Amniotic epithelial cell (primary cell): ENCODE results near the gene HNF1A.
"Not testable (repeated sequence)": the region's sequence is repeated elsewhere in the genome, so short reads cannot be mapped to it uniquely, and the experiment has no call there.

ENCODE experiments used
- DNase-seq: peaks from one replicate; pipeline ENCODE4 v3.0.0-alpha.2; 2010; ENCODE audit warnings: low read depth

The HNF1A gene

GRCh38 chr12:120978296-120979219 is at the start of gene HNF1A:
Gene HNF1A (plus strand): TSS chr12:120978543. CDS start chr12:120978769, 226 bp downstream.
- no peak for DNase-seq

- no peak for DNase-seq
Measured at GRCh38 chr12:120928864-120929652, 49.3 kb upstream of the HNF1A start.

GRCh38 chr12:120930032-120930431 is 48.3 kb upstream of the HNF1A start:
- no peak for DNase-seq

- no peak for DNase-seq
Measured at GRCh38 chr12:120932058-120932457, 46.3 kb upstream of the HNF1A start.

GRCh38 chr12:120932956-120933526 is 45.3 kb upstream of the HNF1A start:
- no peak for DNase-seq

GRCh38 chr12:120933786-120934185 is 44.6 kb upstream of the HNF1A start:
- DNase-seq, result no peak

GRCh38 chr12:120936197-120936596 is 42.1 kb upstream of the HNF1A start:
- no peak for DNase-seq

- no peak for DNase-seq
Measured at GRCh38 chr12:120938496-120938895, 39.8 kb upstream of the HNF1A start.

- no peak for DNase-seq
Measured at GRCh38 chr12:120939523-120939922, 38.8 kb upstream of the HNF1A start.

GRCh38 chr12:120940006-120940405 is 38.3 kb upstream of the HNF1A start:
- DNase-seq, result no peak

- peak; percentile 31 for DNase-seq
Measured at GRCh38 chr12:120940799-120941198, 37.5 kb upstream of the HNF1A start.

- no peak for DNase-seq
Measured at GRCh38 chr12:120941412-120941811, 36.9 kb upstream of the HNF1A start.

GRCh38 chr12:120941846-120942405 is 36.4 kb upstream of the HNF1A start:
- no peak for DNase-seq

GRCh38 chr12:120943482-120943881 is 34.9 kb upstream of the HNF1A start:
- DNase-seq, result no peak

- peak; percentile 27 for DNase-seq
Measured at GRCh38 chr12:120944645-120945217, 33.6 kb upstream of the HNF1A start.

GRCh38 chr12:120945516-120945915 is 32.8 kb upstream of the HNF1A start:
- not testable (repeated sequence) for DNase-seq

GRCh38 chr12:120950260-120950799 is 28.0 kb upstream of the HNF1A start:
- DNase-seq, result not testable (repeated sequence)

GRCh38 chr12:120950807-120951206 is 27.5 kb upstream of the HNF1A start:
- no peak for DNase-seq

- no peak for DNase-seq
Measured at GRCh38 chr12:120955232-120955631, 23.1 kb upstream of the HNF1A start.

GRCh38 chr12:120956579-120957300 is 21.6 kb upstream of the HNF1A start:
- DNase-seq, result no peak
